HG02884 (cell line): ENCODE results near the gene VAMP1.
"Not testable (repeated sequence)": the region's sequence is repeated elsewhere in the genome, so short reads cannot be mapped to it uniquely, and the experiment has no call there.

Experiments
- ATAC-seq: cut with Tn5 transposase; IDR thresholded peaks from one replicate; pipeline ENCODE4 v1.9.1; 2021; ENCODE audit warnings: mild to moderate bottlenecking, moderate library complexity; ENCODE audit not compliant: unreplicated experiment

Gene VAMP1

GRCh38 chr12:6469609-6470374, 685 bp downstream of the VAMP1 start:
- ATAC-seq = no peak

GRCh38 chr12:6469092-6469491, 1.4 kb downstream of the VAMP1 start:
- no peak for ATAC-seq

GRCh38 chr12:6468283-6468575, 2.2 kb downstream of the VAMP1 start:
- no peak for ATAC-seq

DNA sequence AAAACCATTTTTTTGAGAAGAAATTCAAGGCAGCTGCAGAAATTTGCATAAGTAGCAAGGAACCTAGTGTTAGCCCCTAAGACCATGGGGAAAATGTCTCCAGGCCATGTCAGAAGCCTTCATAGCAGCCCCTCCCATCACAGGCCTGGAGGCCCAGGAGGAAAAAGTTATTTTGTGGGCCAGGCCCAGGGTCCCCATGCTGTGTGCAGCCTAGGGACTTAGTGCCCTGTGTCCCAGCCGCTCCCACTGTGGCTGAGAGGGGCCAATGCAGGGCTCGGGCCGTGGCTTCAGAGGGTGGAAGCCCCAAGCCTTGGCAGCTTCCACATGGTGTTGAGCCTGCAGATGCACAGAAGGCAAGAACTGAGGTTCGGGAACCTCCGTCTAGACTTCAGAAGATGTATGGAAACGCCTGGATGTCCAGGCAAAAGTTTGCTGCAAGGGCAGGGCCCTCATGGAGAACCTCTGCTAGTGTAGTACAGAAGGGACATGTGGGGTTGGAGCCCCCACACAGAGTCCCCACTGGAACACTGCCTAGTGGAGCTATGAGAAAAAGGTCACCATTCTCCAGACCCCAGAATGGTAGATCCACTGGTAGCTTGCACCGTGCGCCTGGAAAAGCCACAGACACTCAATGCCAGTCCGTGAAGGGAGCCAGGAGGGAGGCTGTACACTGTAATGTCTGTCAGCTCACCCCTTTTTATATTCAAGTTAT, 2.8 kb downstream of the VAMP1 start:
- not testable (repeated sequence) for ATAC-seq

DNA sequence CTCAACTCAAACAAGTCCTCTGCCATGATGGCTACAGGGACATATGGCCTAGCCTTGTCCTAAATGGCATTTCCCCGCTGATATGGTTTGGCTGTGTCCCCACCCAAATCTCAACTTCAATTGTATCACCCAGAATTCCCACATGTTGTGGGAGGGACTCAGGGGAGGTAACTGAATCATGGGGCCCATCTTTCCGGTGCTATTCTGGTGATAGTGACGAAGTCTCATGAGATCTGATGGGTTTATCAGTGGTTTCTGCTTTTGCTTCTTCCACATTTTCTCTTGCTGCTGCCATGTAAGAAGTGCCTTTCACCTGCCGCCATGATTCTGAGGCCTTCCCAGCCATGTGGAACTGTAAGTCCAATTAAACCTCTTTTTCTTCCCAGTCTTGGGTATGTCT, 3.7 kb downstream of the VAMP1 start:
- ATAC-seq = not testable (repeated sequence)

- no peak for ATAC-seq
Measured at GRCh38 chr12:6466184-6466573, 4.3 kb downstream of the VAMP1 start.

GRCh38 chr12:6465467-6466183, 4.9 kb downstream of the VAMP1 start:
- no peak for ATAC-seq

GRCh38 chr12:6464531-6464930, 5.9 kb downstream of the VAMP1 start:
- no peak for ATAC-seq

- no peak for ATAC-seq
Measured at GRCh38 chr12:6463858-6464257, 6.6 kb downstream of the VAMP1 start.

- no peak for ATAC-seq
Measured at GRCh38 chr12:6463216-6463615, 7.3 kb downstream of the VAMP1 start.

- ATAC-seq = no peak
Measured at GRCh38 chr12:6462234-6462995, 8.1 kb downstream of the VAMP1 start.

DNA sequence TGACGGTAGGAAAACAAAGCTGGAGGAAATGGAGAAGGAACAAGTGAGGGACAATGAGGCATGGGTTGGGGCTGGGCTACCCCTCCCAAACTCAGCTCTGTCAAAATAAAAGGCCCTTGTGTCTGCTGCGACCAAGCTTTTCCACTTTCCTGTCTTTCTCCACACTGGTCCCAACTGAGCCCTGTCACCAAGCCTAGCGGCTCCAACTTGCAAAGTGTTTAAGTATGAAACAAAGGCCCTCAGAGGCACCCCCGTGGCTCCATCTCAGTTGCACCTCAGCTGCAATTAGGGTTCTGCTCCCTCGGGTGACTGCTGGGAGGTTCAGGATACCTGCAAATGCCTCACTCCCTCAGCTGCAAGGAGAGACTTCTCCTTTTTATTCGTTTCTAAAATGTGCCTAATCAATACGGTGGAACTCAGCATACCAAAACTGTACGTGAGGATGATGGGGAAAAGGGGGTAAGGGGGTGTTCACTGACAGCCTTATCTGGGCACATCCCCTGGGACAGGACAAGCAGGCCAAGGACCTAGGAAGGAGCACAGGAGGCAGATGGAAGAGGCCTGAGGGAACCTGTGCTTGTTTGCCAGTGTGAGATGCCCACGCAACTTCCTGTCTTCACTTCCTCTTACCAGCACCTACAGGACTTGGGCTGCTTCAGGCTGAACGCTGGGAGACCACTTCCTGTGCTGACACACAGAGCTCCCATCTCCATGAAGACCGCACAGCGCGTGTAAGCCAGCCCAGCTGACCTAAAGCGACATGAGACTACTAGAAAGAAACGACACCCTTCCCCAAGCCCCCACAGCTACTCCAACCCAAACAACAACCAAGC, 8.9 kb downstream of the VAMP1 start:
- no peak for ATAC-seq

DNA sequence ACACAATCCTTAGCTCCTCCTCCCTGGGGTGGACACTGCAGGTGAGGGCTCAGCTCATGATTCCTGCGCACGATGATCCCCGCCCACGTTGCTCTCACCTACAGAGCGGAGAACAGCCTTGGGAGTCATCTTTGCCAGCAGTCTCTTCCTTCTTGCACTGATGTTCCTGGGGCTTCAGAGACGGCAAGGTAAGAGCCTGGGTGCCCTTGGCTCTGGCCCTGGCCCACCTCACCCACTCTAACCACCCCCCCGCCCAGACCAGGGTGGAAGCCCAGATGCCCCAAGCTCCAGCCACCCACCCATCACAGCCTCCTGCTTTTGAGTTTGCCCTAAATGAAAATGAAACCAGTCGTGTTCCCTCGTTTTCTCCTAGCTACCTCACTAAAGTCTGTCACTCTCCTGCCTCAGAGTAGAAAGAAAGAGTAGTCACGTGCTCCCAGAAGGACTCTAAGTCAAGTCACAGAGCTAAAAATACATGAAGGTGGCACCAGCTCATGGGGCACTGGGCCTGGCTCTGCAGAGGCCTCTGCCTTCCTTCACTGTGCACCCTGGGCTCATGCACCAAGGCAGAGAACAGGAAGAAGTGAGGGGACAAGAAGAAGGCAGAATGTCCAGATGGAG, 9.6 kb downstream of the VAMP1 start:
- no peak for ATAC-seq

GRCh38 chr12:6459004-6459337, 11.5 kb downstream of the VAMP1 start:
- no peak for ATAC-seq

DNA sequence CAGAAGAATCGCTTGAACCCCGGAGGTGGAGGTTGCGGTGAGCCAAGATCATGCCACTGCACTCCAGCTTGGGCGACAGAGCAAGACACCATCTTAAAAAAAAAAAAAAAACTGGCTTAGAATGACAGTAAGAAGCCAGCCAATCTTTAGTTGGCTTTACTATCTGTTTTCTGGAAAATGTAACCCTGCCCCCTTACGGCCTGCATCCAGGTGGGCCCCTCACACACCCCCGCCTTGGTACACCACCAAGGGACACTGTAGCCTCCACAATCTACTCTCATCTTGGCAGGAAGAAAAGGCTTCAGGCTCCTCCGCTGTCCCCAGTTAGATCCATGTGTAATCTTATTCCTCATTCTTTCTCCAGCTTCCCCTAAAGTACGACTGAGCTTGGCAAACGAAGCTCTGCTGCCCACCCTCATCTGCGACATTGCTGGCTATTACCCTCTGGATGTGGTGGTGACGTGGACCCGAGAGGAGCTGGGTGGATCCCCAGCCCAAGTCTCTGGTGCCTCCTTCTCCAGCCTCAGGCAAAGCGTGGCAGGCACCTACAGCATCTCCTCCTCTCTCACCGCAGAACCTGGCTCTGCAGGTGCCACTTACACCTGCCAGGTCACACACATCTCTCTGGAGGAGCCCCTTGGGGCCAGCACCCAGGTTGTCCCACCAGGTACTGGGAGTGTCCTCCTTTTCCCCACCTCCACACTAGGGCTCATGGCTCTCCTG, 12.0 kb downstream of the VAMP1 start:
- no peak for ATAC-seq

DNA sequence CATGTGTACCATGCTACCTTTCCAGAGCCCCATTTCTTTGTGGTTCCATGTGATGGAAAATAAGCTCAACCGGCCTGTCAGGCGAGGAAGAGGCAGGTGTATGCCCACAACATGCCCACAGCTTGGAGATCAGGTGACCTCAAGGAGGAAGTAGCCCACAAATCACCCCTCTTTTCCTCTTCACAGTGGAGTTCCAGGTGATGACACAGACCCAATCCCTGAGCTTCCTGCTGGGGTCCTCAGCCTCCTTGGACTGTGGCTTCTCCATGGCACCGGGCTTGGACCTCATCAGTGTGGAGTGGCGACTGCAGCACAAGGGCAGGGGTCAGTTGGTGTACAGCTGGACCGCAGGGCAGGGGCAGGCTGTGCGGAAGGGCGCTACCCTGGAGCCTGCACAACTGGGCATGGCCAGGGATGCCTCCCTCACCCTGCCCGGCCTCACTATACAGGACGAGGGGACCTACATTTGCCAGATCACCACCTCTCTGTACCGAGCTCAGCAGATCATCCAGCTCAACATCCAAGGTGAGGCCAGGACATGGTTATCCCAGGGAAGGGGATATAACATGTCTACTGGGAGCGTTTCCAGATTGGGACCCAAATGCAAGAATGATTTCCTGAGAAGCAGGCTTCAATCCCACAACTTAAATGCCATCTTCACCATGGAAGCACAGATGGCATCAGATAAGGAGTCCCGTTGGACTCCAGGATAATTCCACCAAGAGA, 13.1 kb downstream of the VAMP1 start:
- ATAC-seq = no peak

GRCh38 chr12:6452944-6453630, 17.4 kb downstream of the VAMP1 start:
- no peak for ATAC-seq

GRCh38 chr12:6452245-6452943, 18.1 kb downstream of the VAMP1 start:
- no peak for ATAC-seq
